ENCODE data around the gene PRR33.

DNA sequence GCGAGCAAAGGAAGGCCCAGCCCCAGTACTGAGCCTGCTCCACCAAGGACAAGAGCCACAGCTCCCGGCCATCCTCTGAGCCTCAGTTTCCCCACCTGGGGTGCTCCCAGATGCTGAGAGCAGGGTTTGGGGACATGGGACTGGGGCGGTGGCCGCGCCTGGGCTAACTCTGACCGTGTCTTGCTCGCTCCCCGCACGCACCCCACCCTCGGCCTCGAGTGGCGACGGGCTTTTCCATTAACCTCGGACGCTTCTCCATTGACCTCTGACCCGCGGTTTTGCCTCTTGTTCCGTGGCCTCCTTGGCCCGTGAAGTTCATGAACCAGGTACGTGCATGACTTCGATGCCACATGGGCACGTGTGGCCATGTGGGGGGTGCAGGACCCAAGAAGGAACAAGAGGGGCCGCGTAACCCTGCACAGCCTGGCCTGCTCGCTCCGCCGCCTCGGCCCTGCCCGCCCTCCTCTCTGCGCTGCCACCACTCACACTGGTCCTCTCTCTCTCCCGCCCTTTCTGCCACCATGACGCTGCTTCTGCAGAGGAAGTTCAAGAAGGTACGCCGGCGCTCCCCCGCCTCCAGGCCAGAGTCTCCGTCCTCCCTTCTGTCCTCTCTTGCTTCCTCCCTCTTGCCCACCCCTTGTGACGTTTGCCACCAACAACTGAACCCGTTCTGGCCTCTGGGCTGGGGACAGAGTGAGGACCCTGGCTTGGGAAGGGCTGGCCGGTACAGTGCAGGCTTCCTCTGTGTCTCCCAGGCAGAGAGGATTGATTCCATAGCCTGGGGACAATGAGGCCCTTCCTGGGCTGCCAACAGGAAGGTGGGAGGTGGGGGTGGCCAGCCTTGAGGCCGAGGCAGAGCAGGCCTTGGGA lies 34.7 kb upstream of the PRR33 start:
- TF ChIP-seq, protein P1, sequence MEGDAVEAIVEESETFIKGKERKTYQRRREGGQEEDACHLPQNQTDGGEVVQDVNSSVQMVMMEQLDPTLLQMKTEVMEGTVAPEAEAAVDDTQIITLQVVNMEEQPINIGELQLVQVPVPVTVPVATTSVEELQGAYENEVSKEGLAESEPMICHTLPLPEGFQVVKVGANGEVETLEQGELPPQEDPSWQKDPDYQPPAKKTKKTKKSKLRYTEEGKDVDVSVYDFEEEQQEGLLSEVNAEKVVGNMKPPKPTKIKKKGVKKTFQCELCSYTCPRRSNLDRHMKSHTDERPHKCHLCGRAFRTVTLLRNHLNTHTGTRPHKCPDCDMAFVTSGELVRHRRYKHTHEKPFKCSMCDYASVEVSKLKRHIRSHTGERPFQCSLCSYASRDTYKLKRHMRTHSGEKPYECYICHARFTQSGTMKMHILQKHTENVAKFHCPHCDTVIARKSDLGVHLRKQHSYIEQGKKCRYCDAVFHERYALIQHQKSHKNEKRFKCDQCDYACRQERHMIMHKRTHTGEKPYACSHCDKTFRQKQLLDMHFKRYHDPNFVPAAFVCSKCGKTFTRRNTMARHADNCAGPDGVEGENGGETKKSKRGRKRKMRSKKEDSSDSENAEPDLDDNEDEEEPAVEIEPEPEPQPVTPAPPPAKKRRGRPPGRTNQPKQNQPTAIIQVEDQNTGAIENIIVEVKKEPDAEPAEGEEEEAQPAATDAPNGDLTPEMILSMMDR (IDR thresholded peaks at IDR 0.05; ENCODE audit: low read depth, low read length, poor library complexity, severe bottlenecking) = no peak
- TF ChIP-seq EZH2phosphoT487 (IDR thresholded peaks at IDR 0.05; ENCODE audit: borderline replicate concordance, low read length) = no peak
